Astrocyte of the spinal cord (primary cell): Measurements from ENCODE around the gene ECHS1.

ENCODE experiments used
- DNase-seq: peaks from one replicate; pipeline ENCODE4 v3.0.0; 2011; ENCODE audit warnings: low read depth, low spot score
- H3K4me3 ChIP-seq: 2 replicates; pipeline ENCODE4 v1.5.1; 2011; ENCODE audit warnings: low read depth, mild to moderate bottlenecking, low read length, moderate library complexity
- CTCF ChIP-seq: IDR thresholded peaks from 2 replicates; pipeline ENCODE4 v1.5.1; 2012; ENCODE audit warnings: low read depth, mild to moderate bottlenecking, low read length, inconsistent platforms
- in situ Hi-C: cut with HindIII; loops from 2 replicates; pipeline ENCODE4 v1.10.0; 2017; ENCODE audit warnings: low sequenced_read_pairs

ECHS1 gene

GRCh38 chr10:133342942-133343341 lies 30.2 kb downstream of the ECHS1 start:
- in situ Hi-C loops = no loop called here
- TF ChIP-seq CTCF = no peak
- no peak overlapping the region for H3K4me3 ChIP-seq
- DNase-seq = no peak

GRCh38 chr10:133341983-133342382 lies 31.2 kb downstream of the ECHS1 start:
- no peak for TF ChIP-seq CTCF
- no peak for DNase-seq
- in situ Hi-C loops = no loop called here
- no peak overlapping the region for H3K4me3 ChIP-seq

GRCh38 chr10:133339708-133340380 lies 33.3 kb downstream of the ECHS1 start:
- in situ Hi-C loops = no loop called here
- DNase-seq = no peak
- no peak for TF ChIP-seq CTCF
- no peak overlapping the region for H3K4me3 ChIP-seq

GRCh38 chr10:133338080-133339071 lies 34.8 kb downstream of the ECHS1 start:
- no peak for DNase-seq
- in situ Hi-C loops = no loop called here
- no peak overlapping the region for H3K4me3 ChIP-seq
- no peak for TF ChIP-seq CTCF

- no peak overlapping the region for H3K4me3 ChIP-seq
- no peak for DNase-seq
- no peak for TF ChIP-seq CTCF
- in situ Hi-C loops = no loop called here
Observed at GRCh38 chr10:133337370-133337725, 35.8 kb downstream of the ECHS1 start.

- in situ Hi-C loops = no loop called here
- no peak for DNase-seq
- no peak for TF ChIP-seq CTCF
- no peak within 1 kb of the TSS for H3K4me3 ChIP-seq
Observed at GRCh38 chr10:133336577-133337369, 36.4 kb downstream of the ECHS1 start, which contains the start of gene CALY. TSS of gene CALY (minus strand) at chr10:133336896. CDS start at chr10:133328989, 7,907 bp downstream.
